IMR-90 (cell line): ENCODE measurements around the gene SCRN2. TPM values are rescaled to one million over a fixed set of nuclear protein-coding genes. Genes with fewer than 3 reads are reported as not detected.

Source experiments
- ATAC-seq: fragments of 200-7000 bp; cut with Tn5 transposase; 2 replicates; pipeline ENCODE4 v1.9.1; 2020; ENCODE audit warnings: low read depth, mild to moderate bottlenecking, moderate library complexity
- BruUV-seq: library from RNA; stranded (reverse); fragments of 400-500 nt; replicated peaks from 2 replicates; lab custom pipeline; 2021; lab: Mats Ljungman, UMichigan
- CTCF ChIA-PET: fragments of 300-600 bp; formaldehyde crosslinking; extraction: SDS; loops from one replicate; lab custom pipeline; 2021; ENCODE audit warnings: antibody characterized with exemption; lab: Yijun Ruan, JAX
- POLR2A ChIA-PET: fragments of 300-600 bp; sonication (Branson Sonifier 250); formaldehyde crosslinking; loops from one replicate; lab custom pipeline; 2022; ENCODE audit warnings: antibody characterized with exemption; ENCODE audit not compliant: unreplicated experiment; lab: Charles Lee
- DNase-seq: peaks from one replicate; pipeline ENCODE4 v3.0.0; 2013
- H2AFZ ChIP-seq: replicated peaks from 2 replicates; pipeline ENCODE3; 2013; ENCODE audit warnings: low read length, mild to moderate bottlenecking; ENCODE audit not compliant: poor library complexity
- H2AK5ac ChIP-seq: 2 replicates; pipeline ENCODE4 v1.6.1; 2013; ENCODE audit warnings: low read depth, low read length, inconsistent platforms
- H2AK9ac ChIP-seq: replicated peaks from 2 replicates; pipeline ENCODE3; 2013; ENCODE audit warnings: mild to moderate bottlenecking, low read depth, low read length, moderate library complexity; ENCODE audit not compliant: poor library complexity
- H2BK120ac ChIP-seq: 2 replicates; pipeline ENCODE4 v1.6.1; 2013; ENCODE audit warnings: low read depth, low read length, inconsistent platforms
- H2BK15ac ChIP-seq: 3 replicates; pipeline ENCODE4 v1.6.1; 2013; ENCODE audit warnings: low read depth, low read length, inconsistent platforms
- H2BK20ac ChIP-seq: 2 replicates; pipeline ENCODE4 v1.6.1; 2013; ENCODE audit warnings: low read depth, mild to moderate bottlenecking, inconsistent platforms, low read length, moderate library complexity
- H2BK5ac ChIP-seq: 2 replicates; pipeline ENCODE4 v1.6.1; 2013; ENCODE audit warnings: mild to moderate bottlenecking, low read depth, low read length, inconsistent platforms; ENCODE audit not compliant: poor library complexity, severe bottlenecking
- H3K14ac ChIP-seq: replicated peaks from 2 replicates; pipeline ENCODE4 v1.6.1; 2013; ENCODE audit warnings: low read depth, low read length, inconsistent platforms
- H3K18ac ChIP-seq: 2 replicates; pipeline ENCODE4 v1.6.1; 2013; ENCODE audit warnings: low read depth, low read length, control low read depth
- H3K23ac ChIP-seq: 2 replicates; pipeline ENCODE4 v1.6.1; 2013; ENCODE audit warnings: low read depth, low read length, inconsistent platforms
- H3K27ac ChIP-seq: 2 replicates; pipeline ENCODE4 v1.5.1; 2013; ENCODE audit warnings: mild to moderate bottlenecking, control low read depth, low read length; ENCODE audit not compliant: insufficient read depth
- H3K27me3 ChIP-seq: 2 replicates; pipeline ENCODE4 v1.6.1; 2013; ENCODE audit warnings: low read length; ENCODE audit not compliant: control insufficient read depth, insufficient read depth
- H3K36me3 ChIP-seq: 2 replicates; pipeline ENCODE4 v1.6.1; 2013; ENCODE audit warnings: low read length, mixed read lengths; ENCODE audit not compliant: control insufficient read depth, insufficient read depth
- H3K4ac ChIP-seq: 2 replicates; pipeline ENCODE4 v1.6.1; 2013; ENCODE audit warnings: low read depth, low read length, inconsistent platforms
- H3K4me1 ChIP-seq: 2 replicates; pipeline ENCODE4 v1.6.1; 2013; ENCODE audit warnings: low read length, mixed read lengths; ENCODE audit not compliant: control insufficient read depth, insufficient read depth
- H3K4me2 ChIP-seq: 2 replicates; pipeline ENCODE4 v1.6.1; 2013; ENCODE audit warnings: low read depth, mild to moderate bottlenecking, control low read depth, low read length, moderate library complexity
- H3K4me3 ChIP-seq: 2 replicates; pipeline ENCODE4 v1.5.1; 2013; ENCODE audit warnings: low read depth, mild to moderate bottlenecking, control low read depth, low read length, moderate library complexity; ENCODE audit not compliant: insufficient read depth
- H3K56ac ChIP-seq: 2 replicates; pipeline ENCODE4 v1.6.1; 2013; ENCODE audit warnings: low read length, inconsistent platforms; ENCODE audit not compliant: insufficient read depth; ENCODE audit errors: extremely low read depth
- H3K79me1 ChIP-seq, 2 experiments: 2 replicates each; pipeline ENCODE4 v1.6.1; 2013; ENCODE audit warnings: low read length in 2 of 2, inconsistent platforms in 1 of 2, low read depth in 1 of 2
- H3K9ac ChIP-seq: 2 replicates; pipeline ENCODE4 v1.6.1; 2013; ENCODE audit warnings: low read depth, low read length, control low read depth
- H3K9me1 ChIP-seq: 2 replicates; pipeline ENCODE4 v1.6.1; 2013; ENCODE audit warnings: low read length, inconsistent platforms; ENCODE audit not compliant: insufficient read depth
- H3K9me3 ChIP-seq: 2 replicates; pipeline ENCODE4 v1.6.1; 2013; ENCODE audit warnings: low read length; ENCODE audit not compliant: control insufficient read depth, insufficient read depth
- H4K20me1 ChIP-seq: 2 replicates; pipeline ENCODE4 v1.6.1; 2013; ENCODE audit warnings: low read length, inconsistent platforms; ENCODE audit not compliant: insufficient read depth
- H4K5ac ChIP-seq: 2 replicates; pipeline ENCODE4 v1.6.1; 2013; ENCODE audit warnings: mild to moderate bottlenecking, low read depth, low read length, control low read depth
- H4K8ac ChIP-seq, 2 experiments: 2 replicates each; pipeline ENCODE4 v1.6.1; 2013; ENCODE audit warnings: low read depth in 2 of 2, low read length in 2 of 2, control low read depth in 1 of 2, inconsistent platforms in 1 of 2
- H4K91ac ChIP-seq: 2 replicates; pipeline ENCODE4 v1.6.1; 2013; ENCODE audit warnings: low read depth, low read length, inconsistent platforms; ENCODE audit not compliant: insufficient read depth
- BHLHE40 ChIP-seq: fragments of 150-350 bp; IDR thresholded peaks from 2 replicates; pipeline ENCODE4 v1.6.1; 2016; ENCODE audit warnings: mild to moderate bottlenecking, low read depth, low read length
- CHD1 ChIP-seq: IDR thresholded peaks from 2 replicates; pipeline ENCODE4 v1.6.1; 2012; ENCODE audit warnings: low read depth, low read length, improper control_type of control experiment
- CTCF ChIP-seq: conservative IDR thresholded peaks from 2 replicates; pipeline ENCODE4 v1.5.1; 2012; ENCODE audit warnings: mild to moderate bottlenecking, low read depth, low read length, improper control_type of control experiment
- ELK1 ChIP-seq: fragments of 150-350 bp; IDR thresholded peaks from 2 replicates; pipeline ENCODE4 v1.6.1; 2016; ENCODE audit warnings: low read depth, mild to moderate bottlenecking, low read length, moderate library complexity, borderline replicate concordance
- FOS ChIP-seq: fragments of 150-350 bp; IDR thresholded peaks from 2 replicates; pipeline ENCODE4 v1.6.1; 2016; ENCODE audit warnings: low read depth, low read length
- MAZ ChIP-seq: IDR thresholded peaks from 2 replicates; pipeline ENCODE4 v1.6.1; 2012; ENCODE audit warnings: low read depth, mild to moderate bottlenecking, low read length, improper control_type of control experiment, moderate library complexity, borderline replicate concordance
- POLR2A ChIP-seq: IDR thresholded peaks from 2 replicates; pipeline ENCODE4 v1.6.1; 2012; ENCODE audit warnings: mild to moderate bottlenecking, low read depth, low read length
- RAD21 ChIP-seq: IDR thresholded peaks from 2 replicates; pipeline ENCODE4 v1.6.1; 2012; ENCODE audit warnings: low read length, improper control_type of control experiment
- RCOR1 ChIP-seq: IDR thresholded peaks from 2 replicates; pipeline ENCODE4 v1.6.1; 2012; ENCODE audit warnings: mild to moderate bottlenecking, low read length, improper control_type of control experiment; ENCODE audit not compliant: insufficient replicate concordance
- RFX5 ChIP-seq: IDR thresholded peaks from 2 replicates; pipeline ENCODE4 v1.8.0; 2012; ENCODE audit warnings: low read depth, mild to moderate bottlenecking, low read length, moderate library complexity
- SMC3 ChIP-seq: fragments of 150-350 bp; IDR thresholded peaks from 2 replicates; pipeline ENCODE4 v1.6.1; 2016; ENCODE audit warnings: low read depth, mild to moderate bottlenecking, antibody characterized with exemption, low read length, moderate library complexity
- WGBS, 2 experiments: methylation state at CpG; one replicate each; pipeline versions ENCODE4 v1.1.5 to v1.1.7; 2013; ENCODE audit warnings: missing lambda C conversion rate in 2 of 2; ENCODE audit not compliant: insufficient read length in 1 of 2; ENCODE audit errors: extremely low coverage in 2 of 2; 5-methylcytosine and 5-hydroxymethylcytosine counted together
- dilution Hi-C: fragments of 300-500 bp; cut with HindIII; formaldehyde crosslinking; loops from one replicate; pipeline ENCODE4 v1.14.3; 2018; ENCODE audit warnings: low sequenced_read_pairs; ENCODE audit not compliant: unreplicated experiment
- in situ Hi-C: fragments of 300-500 bp; cut with MboI; formaldehyde crosslinking; loops from 3 replicates; pipeline ENCODE4 v1.14.3; 2019; ENCODE audit warnings: low sequenced_read_pairs, inconsistent platforms, mixed read lengths
- intact Hi-C: fragments of 100-400 bp; cut with micrococcal nuclease; formaldehyde crosslinking; loops from 2 replicates; pipeline ENCODE4 v1.10.0; 2022
- polyA plus RNA-seq, 3 experiments: library from polyadenylated mRNA; depleted of rRNA; stranded (reverse); fragments of >200 nt; gene quantifications; 2 replicates each; pipeline ENCODE4 v1.2.3, GENCODE V29; 2012; ENCODE audit warnings: low replicate concordance in 1 of 3
- total RNA-seq: library from RNA; depleted of rRNA; stranded (reverse); fragments of >200 nt; gene quantifications from 2 replicates; pipeline ENCODE4 v1.2.3, GENCODE V29; 2012

The SCRN2 gene
- total and polyA plus RNA-seq, 2 of the 4 experiments (the other 2 are of a cell fraction), result 17.2 to 31.0 TPM

DNA sequence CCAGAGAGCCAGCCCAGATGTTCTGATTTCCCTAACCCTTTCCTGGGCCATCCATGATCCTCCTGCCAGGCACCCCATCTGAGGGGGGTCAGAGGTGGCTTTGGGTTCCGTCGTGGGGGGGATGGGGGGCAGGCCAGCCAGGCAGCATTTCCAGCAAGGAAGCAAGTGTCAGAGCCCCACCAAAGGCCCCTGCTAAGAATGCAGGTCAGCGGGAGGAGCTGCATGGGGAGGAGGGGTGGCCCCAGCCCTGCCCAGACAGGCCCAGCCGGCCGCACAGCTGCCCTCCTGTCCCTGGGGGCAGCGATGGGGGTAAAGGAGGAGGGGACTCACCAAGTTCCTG is 2.3 kb upstream of the SCRN2 start:
- no peak overlapping the region for H3K27ac ChIP-seq
- no peak overlapping the region for H3K4ac ChIP-seq
- DNase-seq (no peak), ATAC-seq (no peak)
- no peak overlapping the region for H3K4me2 ChIP-seq
- in situ Hi-C loops, result loop anchor here (5.0 kb wide), 2 partner anchors 49 to 174 kb away; no protein-coding TSS in a partner anchor
- no peak overlapping the region for H2AK9ac ChIP-seq
- peaks cover 35% of the 10 kb centered on the region for H3K27me3 ChIP-seq
- H3K9me3 ChIP-seq, result no peaks in the 10 kb centered on the region
- H3K14ac ChIP-seq, result no peak overlapping the region
- H3K4me3 ChIP-seq, result no peak overlapping the region
- H3K4me1 ChIP-seq, result peaks cover 6% of the 10 kb centered on the region; the same call in 1 of the 2 replicates
- no peak overlapping the region for H3K9ac ChIP-seq
- H2AFZ ChIP-seq, result no peak overlapping the region
- no peak overlapping the region for H2BK15ac ChIP-seq
- no peak overlapping the region for H3K23ac ChIP-seq
- H3K18ac ChIP-seq, result no peak overlapping the region
- peaks cover 4% of the 10 kb centered on the region; the same call in 1 of the 2 replicates for H3K36me3 ChIP-seq
- no TSS peak for BruUV-seq
- H2BK5ac ChIP-seq, result no peak overlapping the region
- no peak overlapping the region for H4K5ac ChIP-seq
- H2BK20ac ChIP-seq, result no peak overlapping the region
- ChIA-PET POLR2A (no interaction called here), CTCF (interaction anchor here (1.0 to 4.4 kb wide), 4 partner anchors 41 to 127 kb away, joined by 3 to 47 read pairs (median 11); partner anchors contain the start of gene CDK5RAP3)
- peaks cover 8 to 22% of the 10 kb centered on the region in 2 experiments; a peak in 3 of 4 replicates for H3K79me1 ChIP-seq
- intact Hi-C loops, result loop anchor here (1.0 to 5.0 kb wide), 2 partner anchors 104 to 127 kb away; no protein-coding TSS in a partner anchor
- no peak overlapping the region for H4K91ac ChIP-seq
- no peak overlapping the region for H4K8ac ChIP-seq
- H4K20me1 ChIP-seq, result no peaks in the 10 kb centered on the region
- WGBS, 2 experiments, result 40% methylated on average over 1 of the region's 6 CpGs; no CpG with 5 or more reads in 1 of the 2 experiments
- H3K56ac ChIP-seq, result no peak overlapping the region
- H2BK120ac ChIP-seq, result no peak overlapping the region
- no peak for TF ChIP-seq RFX5
- no peak for TF ChIP-seq CHD1
- no peak for TF ChIP-seq RAD21
- TF ChIP-seq MAZ, result no peak
- no peak for TF ChIP-seq BHLHE40
- TF ChIP-seq RCOR1, result no peak
- no peak for TF ChIP-seq CTCF
- TF ChIP-seq SMC3, result no peak
- no peak for TF ChIP-seq POLR2A
- no peak for TF ChIP-seq FOS
- TF ChIP-seq ELK1, result no peak
- dilution Hi-C loops, result no loop called here
- H2AK5ac ChIP-seq, result no peak overlapping the region
- H3K9me1 ChIP-seq, result peaks cover 4% of the 10 kb centered on the region; the same call in 1 of the 2 replicates
